GM19468 (cell line): ENCODE measurements around the gene MMP24.
"Not testable (repeated sequence)": the region's sequence is repeated elsewhere in the genome, so short reads cannot be mapped to it uniquely, and the experiment has no call there.

Source experiments
- ATAC-seq: cut with Tn5 transposase; IDR thresholded peaks from one replicate; pipeline ENCODE4 v1.9.1; 2021; ENCODE audit warnings: mild to moderate bottlenecking, moderate library complexity, moderate number of reproducible peaks; ENCODE audit not compliant: unreplicated experiment; ENCODE audit errors: extremely low read depth

Gene MMP24

DNA sequence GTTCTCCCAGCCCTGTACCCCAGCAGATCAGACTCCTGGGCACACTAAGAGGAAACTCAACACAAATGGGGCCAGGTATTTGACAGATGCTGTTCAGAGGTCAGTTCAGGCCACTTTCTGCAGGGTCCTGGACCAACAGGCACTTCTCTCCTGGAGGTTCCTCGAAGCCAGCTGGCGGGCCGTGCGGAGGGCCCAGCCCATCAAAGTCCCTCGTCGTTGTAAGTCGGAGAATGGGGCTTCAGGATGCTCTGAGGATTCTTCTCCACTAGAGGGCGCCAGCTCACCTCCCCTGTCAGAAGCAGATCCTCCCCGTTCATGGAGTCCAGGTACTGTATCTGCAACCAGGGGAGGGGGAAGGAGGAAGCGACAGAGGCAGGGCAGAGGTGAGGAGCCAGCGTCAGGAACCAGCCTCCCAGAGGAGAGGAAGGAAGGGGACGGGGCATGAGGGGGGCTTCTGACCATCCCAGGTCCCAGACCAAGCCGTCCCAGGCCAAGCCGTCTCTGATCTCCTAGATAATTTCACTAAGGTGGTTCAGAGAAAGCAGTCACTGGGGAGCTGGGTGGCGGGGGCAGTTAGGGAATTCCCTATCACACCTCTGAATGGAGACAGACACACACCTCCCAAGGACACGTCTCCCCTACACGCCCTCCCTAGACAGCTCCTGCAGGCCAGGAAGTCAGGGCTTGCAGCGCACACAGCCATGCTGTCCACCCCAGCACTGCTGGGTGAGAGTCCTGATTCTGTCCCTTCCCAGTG is 77.4 kb downstream of the MMP24 start:
- no peak for ATAC-seq

DNA sequence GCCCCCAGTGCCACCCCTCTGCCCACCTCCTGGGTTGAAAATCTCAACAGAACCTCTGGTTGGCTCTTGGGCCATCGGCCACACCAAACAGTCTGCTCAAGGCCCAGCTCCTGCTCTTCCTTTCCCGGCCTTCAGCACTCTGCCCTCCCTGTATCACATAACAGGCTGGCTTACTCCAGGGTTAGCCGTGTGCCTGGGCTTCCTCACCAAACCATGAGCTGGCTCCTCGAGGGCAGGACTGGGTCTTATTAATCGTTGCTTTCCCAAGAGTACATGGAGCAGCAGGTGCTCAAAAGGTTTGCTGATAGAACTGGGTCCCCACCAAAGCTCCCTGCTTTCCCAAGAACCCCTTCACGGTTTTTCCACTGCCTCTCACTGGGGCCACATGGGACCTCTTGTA is 78.5 kb downstream of the MMP24 start:
- no peak for ATAC-seq

DNA sequence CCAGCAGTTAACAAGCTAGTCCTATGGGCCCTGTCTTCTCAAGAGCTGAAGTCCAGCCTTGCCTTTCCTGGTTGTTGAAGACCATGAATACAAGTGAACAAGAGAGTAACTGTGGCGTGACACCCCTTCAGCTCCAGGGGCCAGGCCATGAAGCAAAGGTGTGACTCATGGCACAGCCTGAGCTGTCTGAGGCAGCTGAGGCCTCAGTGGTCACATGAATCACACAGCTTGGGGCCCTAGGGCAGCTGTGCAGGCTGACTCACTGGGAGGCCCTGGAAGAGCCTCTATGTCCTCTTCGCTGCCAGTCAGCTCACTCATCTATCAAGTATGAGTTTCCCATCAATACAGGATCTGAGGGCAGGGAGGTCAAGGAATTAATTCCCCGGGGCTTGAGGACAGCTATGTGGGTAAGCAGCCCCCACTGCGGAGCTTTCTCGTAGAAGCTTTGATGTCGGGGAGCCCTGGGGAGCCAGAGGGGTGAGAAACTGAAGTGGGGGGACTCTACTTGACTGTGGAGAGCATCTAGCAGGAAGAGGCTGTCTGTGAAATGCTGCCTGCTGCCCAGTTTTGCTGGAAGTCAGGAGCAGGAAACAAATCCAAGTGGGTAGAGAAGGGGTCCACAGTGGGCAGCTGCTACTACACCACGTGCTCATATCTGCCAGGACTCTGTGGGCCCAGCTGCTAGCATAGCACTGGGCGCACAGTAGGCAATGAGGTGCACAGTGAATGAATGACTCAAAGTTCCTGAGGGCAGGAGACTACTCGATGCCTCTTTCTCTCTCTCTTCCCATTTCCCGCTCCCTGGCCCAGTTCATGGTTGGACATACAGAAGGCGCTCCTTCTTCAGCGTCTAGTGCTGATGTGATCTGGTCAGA is 79.4 kb downstream of the MMP24 start:
- ATAC-seq = no peak

DNA sequence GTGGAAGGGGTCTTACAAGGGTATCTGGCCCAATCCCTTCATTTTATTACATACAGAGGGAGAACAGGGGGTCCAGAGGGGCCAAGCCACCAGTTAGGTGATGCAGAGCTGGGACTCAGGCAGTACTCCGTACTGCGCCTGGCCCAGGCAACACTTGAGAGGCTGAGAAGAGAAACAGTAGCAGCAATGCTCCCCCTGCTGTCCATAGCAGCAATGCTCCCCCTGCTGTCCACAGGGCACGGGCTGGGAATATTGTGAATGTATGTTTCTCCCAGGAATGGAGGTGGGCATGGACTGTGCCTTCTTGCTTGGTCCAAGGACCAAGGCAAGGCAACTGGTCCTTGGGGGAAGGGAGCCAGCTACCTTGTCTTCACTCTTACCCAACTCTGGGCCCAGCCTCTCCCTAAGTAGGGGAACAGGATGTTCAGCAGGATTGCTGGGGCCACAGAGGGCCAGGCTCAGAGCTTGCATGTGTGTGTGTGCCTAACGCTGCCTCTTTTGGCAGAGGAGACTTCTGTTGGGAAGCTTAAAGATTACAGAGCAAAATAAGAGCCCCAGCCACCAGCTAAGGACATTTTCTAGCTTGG is 80.5 kb downstream of the MMP24 start:
- ATAC-seq = no peak

DNA sequence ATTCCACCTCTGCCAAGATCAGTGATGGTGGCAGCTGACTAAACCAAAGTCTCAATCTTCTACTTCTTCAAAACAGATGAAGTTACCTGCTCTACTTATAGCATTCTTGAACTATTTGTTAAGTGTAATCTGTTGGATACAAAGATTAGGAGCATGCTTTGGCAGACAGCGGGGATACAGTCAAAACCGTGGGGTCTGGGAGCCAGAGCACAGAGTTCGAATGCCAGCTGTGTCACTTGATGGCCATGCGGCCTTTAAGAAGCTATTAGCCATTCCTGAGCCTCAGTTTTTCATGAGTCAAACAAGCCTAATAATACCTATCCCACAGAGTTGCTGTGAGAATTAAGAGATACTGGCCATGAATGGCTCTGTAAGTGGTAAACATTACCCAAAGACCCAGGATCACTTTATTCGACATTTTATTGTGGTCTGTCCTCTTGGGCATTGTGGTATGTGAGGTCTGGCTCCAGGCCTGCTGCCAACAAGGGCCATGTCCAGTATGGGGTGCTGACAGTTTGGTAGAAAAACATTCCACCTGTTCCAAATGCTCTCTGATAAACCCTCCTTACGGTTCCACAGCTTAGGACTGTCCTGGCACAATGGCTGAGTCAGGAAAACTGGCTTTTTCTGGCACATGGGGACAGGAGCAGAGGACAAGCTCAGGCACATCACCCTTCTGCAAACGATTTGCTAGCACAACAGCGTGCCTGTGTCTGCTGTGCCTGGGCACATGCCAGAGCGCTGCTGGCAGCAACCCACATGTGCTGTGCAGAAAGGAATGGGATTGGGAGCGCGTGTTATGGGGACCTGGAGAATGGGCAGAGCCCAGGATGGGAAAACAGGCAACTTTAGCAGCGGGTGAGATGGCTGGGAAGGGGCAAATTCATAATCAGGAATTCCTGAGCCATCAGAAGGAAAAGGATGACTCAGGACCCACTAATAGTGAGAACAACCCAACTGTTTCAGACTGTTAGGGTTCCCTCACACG is 81.5 kb downstream of the MMP24 start:
- no peak for ATAC-seq

DNA sequence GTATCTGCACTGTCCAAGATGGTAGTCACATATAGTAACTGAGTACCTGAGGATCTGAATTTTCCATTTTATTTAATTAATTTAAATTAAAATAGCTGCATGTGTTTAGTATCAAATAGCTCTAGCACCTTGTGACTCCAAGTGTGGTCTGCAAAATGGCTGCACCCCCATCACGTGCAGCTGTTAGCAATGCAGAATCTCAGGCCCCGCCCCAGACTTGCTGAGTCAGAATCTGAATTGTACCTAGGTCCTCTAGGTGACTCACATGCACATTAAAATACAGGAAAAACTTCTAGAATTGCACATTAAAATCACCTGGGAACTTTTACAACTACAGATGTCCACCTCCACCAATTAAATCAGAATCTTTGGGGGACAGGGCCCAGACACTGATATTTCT is 84.9 kb downstream of the MMP24 start:
- ATAC-seq = no peak

DNA sequence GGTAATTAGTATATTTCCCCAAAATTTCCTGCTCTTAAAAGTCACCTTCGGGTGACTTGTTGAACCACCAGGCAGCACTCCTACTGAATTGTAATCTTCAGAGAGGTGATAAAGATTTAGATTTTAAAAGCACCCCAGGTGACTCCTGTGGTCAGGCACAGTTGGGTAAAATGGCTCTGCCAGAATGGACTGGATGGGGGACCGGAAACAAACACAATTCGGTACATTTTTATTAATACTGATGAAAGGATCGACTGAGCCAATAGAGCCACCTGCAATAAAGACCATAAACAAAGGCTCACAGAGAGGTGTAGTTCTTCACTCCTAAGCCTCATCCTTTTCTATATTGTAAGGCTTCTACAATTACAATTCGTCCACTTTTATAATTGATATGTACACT is 85.3 kb downstream of the MMP24 start:
- ATAC-seq = no peak

DNA sequence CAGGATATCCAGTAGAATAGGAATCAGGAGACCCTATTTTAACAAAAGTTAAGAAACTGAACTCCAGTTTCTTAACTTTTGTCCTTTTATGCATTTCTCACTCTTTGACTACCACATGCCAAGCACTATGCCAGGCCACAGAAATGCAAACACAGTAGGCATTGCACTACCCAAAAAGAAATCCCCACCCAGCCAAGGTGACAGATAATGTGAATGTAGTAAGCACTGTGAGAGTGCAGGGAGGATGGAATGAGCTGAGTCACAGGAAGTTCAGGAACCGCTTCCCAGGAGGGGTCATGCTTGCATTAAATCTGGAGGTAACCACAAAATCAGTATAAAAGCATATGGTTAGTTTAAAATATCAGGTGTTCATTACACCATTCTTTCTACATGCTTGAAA is 85.8 kb downstream of the MMP24 start:
- ATAC-seq = no peak

DNA sequence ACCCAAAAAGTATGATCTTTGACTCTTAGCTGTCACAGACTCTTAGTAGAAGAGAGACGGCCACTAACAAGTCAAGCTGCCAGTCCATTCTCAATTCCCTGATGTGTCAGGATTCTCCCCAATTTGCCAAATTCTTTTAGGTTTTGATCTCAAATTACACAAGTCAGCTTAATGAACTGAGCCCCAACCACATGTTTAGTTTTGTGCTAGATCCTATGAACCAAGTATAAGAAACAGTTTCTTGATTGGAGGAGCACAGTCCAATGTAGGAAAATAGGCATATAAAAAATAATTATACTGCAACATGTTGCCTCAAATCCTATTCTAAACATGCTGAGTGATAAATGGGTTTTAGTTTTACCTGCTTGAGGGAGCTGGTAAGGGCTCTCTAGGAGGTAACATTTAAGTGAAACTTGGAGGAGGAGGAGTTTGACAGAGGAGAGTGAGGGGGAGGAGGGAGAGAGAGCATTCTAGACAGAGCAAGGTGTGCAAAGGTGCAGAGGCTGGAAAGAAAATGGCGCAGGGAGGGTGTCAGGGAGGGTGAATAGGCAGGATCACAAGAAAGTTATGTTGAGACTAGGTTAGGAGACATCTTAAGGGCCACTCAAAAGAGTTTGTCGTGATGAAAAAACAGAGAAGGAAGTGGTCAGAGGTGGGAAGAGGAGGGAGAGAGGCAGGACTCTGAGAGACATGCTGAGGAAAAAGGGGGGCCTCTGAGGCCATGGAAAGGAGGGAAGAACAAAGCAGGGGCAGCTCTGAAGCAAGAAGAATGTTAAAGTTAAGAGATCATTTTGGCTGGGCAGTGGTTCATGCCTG is 88.5 kb downstream of the MMP24 start:
- no peak for ATAC-seq

DNA sequence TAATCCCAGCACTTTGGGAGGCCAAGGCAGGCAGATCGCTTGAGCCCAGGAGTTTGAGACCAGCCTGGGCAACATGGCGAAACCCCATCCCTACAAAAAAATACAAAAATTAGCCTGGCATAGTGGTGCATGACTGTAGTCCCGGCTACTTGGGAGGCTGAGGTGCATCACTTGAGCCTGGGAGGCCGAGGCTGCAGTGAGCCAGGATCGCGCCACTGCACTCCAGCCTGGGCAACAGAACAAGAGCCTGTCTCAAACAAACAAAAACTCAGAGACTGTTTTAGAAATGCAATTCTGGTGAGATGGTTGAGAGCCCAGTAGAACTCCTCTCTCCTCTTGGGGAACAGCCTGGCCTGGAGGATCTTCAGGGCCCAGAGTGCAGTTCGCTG is 89.1 kb downstream of the MMP24 start:
- ATAC-seq = not testable (repeated sequence)

DNA sequence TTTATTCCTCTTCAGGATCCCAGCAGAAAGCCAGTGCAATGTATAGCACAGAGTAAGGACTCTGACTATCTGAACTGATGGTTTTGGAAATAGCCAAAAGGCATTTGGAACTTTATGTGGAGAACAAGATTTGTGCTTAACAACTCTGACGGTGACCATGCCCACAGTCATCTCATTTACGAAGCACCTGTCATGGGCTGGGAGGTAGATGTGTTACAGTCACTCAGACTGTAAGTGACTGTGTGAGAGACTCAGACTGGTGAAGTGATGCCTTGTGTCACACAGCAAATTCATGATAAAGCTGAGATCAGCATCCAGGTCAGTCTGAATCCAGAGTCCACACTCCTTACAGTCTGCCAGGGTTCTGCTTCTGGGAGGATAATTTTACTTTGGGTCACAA is 89.6 kb downstream of the MMP24 start:
- ATAC-seq = no peak

DNA sequence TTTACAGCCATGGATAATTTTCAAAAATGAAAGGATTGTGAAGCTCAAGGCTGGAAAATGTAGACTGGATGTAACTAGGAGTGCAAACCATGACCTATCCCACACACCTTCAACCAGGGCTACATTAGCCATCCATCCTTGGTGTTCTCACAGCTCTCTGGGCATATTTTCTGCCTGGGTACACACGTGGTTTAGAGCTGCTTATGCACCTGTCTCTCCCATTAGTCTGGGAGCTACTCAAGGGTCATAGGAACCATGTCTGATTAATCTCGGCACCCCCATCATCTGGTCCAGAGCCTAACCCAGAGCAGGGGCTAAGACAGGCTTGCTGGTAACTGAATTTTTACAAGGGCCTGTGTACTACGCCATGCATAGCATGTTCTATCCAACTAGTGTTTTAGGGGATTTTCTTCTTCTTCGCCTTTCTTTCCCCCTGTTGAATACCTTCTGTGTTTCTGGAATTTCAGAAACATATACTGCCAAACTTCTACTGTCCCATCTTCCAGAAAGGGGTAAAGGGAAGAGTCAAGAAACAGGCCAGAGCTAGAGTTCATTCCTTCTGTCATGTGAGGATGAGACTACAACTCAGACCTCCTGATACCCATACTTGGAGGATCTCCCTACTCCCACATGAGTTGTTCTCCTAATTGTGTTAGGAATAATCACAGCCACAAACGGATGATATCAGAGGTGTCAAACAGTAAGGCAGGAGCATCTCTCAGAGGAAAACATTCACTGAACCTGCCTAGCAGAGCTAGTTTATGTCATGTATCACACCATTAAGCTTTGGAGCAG is 91.1 kb downstream of the MMP24 start:
- no peak for ATAC-seq

DNA sequence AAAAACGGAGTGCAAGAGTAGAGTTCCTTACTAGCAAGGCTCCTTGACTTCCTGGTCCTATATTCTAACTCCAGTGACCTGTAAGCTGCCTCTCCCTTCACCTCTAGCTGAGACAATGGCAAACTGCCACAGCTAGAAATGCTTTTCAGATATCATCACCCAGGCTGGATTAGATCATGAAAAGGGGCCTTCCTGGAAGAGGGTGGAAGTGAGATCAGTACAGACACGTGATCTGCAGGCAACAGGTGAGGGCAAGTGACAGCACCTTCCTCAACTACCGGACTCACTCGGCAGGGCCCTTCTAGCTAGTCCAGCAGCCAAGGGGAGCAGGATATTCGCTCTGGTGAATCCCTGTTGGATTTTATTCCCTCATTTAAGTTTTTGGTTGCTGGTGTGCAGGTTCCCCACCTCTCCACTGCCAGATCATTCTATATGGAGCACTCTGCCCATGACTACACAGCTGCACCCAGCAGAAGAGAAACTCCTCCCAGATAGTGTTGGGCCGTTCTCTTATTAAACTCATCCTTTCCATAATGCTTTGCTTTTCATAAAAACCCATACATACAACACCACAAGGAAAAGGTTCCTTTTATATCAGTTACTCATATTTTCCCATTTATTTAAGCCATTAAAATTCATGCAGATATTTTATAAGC is 92.1 kb downstream of the MMP24 start:
- no peak for ATAC-seq

DNA sequence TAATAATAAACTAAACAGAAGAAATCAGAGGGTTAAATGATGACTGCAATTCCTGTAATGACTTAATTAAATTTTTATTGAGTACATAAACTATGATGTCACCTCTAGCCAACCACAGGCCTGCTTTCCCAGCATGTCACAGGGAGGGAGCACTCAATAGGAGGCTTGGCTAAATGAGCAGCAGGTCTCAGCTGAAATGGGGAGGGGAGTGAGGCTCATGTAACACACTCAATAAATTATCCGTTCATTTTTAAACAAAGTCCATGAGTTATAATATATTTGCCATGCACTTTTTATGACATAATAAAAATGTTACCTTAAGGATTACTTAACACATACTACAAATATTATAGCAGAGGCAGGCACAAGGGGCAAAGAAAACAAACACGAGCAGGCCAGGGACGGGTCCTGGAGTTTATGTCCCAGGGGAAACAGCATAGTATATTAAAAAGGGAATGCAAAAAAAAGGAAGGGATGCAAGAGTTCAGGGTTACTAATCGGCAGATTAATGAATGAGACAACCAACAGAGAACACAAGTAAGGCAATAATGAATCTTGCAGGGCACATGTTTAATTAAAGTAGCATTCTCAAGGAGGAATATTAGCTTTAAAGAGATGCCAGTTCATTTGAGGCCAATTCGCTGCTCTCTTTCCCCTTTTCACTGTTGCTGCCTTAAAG is 92.8 kb downstream of the MMP24 start:
- ATAC-seq = no peak

DNA sequence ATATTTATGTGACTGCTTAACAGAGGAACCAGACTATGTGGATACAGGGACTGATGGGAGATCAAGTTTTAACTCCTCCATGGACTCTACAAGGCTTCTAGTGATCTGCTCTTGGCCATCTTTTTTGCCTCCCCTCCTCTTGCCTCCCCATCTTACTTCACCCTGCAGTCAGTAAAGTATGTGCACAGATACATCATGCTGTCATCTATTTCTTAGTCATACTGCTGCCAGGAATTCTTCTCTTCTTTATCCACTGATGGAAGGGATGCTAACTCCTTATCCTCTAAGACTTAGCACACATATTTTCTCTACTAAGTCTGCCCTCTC is 93.3 kb downstream of the MMP24 start:
- ATAC-seq = no peak

DNA sequence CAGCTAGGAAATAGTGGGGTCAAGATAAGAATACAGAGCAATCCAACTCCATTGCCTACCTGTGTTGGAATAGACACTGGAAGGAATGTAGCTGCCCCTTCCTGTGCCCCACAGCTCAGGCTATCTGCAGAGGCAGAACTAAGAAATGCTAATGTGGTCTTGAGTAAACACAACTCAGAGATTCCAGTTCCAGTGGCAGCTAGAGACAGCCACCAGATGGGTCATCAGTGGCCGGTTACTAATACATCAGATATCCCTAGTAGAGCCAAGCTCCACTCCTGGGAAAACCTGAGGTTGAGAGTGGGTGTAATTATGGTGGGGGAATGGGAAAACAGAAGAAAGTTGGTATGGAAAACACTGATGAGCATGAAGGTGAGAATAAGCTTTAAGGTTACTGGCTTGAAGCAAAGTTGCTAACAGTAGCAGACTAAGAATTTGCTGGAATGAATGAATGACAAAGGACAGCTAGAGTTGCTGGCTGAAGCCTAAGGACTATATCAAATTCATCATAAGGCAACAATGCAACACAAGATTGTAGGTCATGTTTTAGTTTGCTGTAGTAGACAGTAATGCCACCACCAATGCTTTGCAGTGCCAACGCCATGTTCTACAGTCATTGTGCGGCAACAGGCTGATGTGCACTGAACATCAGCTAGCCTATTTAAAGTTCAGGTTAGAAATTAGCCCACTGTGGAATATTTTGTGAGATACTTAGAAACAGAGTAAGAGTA is 94.1 kb downstream of the MMP24 start:
- no peak for ATAC-seq

DNA sequence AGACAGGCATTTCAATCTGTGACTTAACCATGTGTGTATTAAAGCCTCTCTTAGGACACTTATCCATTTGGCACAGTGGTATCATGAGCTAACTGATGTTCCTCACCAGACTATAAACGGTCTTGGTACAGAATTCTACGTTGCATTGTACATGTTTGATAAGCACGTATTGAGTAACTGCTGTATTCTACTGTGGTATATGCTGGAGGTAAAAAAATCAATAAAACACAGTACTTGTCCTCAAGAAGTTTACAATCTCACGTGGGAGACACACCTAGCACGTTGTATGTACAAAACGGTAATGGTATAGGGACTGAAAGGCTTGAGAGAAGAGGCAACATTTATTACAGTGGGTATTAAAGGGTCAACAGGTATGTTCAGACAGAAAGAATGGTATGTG is 98.9 kb downstream of the MMP24 start:
- ATAC-seq = no peak
